Caco-2 (cell line): ENCODE results near the gene ADAM23. TPM values are rescaled to one million over a fixed set of nuclear protein-coding genes. Genes with fewer than 3 reads are reported as not detected.

Experiments
- BruUV-seq: library from RNA; stranded (reverse); fragments of 400-500 nt; replicated peaks from 2 replicates; lab custom pipeline; 2021; lab: Mats Ljungman, UMichigan
- CTCF ChIA-PET: fragments of 300-600 bp; sonication (Branson Sonifier 250); formaldehyde crosslinking; loops from one replicate; lab custom pipeline; 2022; ENCODE audit warnings: antibody characterized with exemption; lab: Charles Lee
- POLR2A ChIA-PET: fragments of 300-600 bp; sonication (Branson Sonifier 250); formaldehyde crosslinking; loops from one replicate; lab custom pipeline; 2022; ENCODE audit warnings: antibody characterized with exemption; lab: Charles Lee
- DNase-seq, 2 experiments: peaks; one replicate each; pipeline versions ENCODE4 v3.0.0 to v3.0.0-alpha.2; 2020 to 2022
- H3K27me3 ChIP-seq: replicated peaks from 2 replicates; pipeline ENCODE4 v1.6.0; 2011; ENCODE audit warnings: low read length; ENCODE audit not compliant: control insufficient read depth, insufficient read depth
- H3K36me3 ChIP-seq: 2 replicates; pipeline ENCODE4 v1.5.1; 2011; ENCODE audit warnings: low read length; ENCODE audit not compliant: control insufficient read depth, insufficient read depth
- H3K4me1 ChIP-seq: fragments of 250-450 bp; sonication (Bioruptor Pico); 2 replicates; pipeline ENCODE4 v1.5.1; 2020; ENCODE audit warnings: mild to moderate bottlenecking
- H3K4me3 ChIP-seq: 2 replicates; pipeline ENCODE4 v1.5.1; 2011; ENCODE audit warnings: low read depth, mild to moderate bottlenecking, control low read depth, low read length
- H3K9me3 ChIP-seq: fragments of 250-450 bp; sonication (Bioruptor Pico); 2 replicates; pipeline ENCODE4 v1.5.1; 2020; ENCODE audit warnings: mild to moderate bottlenecking, moderate library complexity
- H3K27ac Mint-ChIP-seq: one replicate; pipeline ENCODE4 v1.8.0; 2022; ENCODE audit warnings: mixed read lengths; ENCODE audit not compliant: unreplicated experiment
- H3K27me3 Mint-ChIP-seq: one replicate; pipeline ENCODE4 v1.8.0; 2022; ENCODE audit warnings: mixed read lengths; ENCODE audit not compliant: insufficient read depth, unreplicated experiment
- H3K36me3 Mint-ChIP-seq: one replicate; pipeline ENCODE4 v1.8.0; 2022; ENCODE audit warnings: mild to moderate bottlenecking, mixed read lengths; ENCODE audit not compliant: insufficient read depth, unreplicated experiment
- H3K4me1 Mint-ChIP-seq: one replicate; pipeline ENCODE4 v1.8.0; 2022; ENCODE audit warnings: low read depth, mixed read lengths; ENCODE audit not compliant: unreplicated experiment
- H3K4me3 Mint-ChIP-seq: one replicate; pipeline ENCODE4 v1.8.0; 2022; ENCODE audit warnings: mild to moderate bottlenecking, moderate library complexity, mixed read lengths; ENCODE audit not compliant: unreplicated experiment
- H3K9me3 Mint-ChIP-seq: one replicate; pipeline ENCODE4 v1.8.0; 2022; ENCODE audit warnings: mixed read lengths; ENCODE audit not compliant: unreplicated experiment
- intact Hi-C: fragments of 100-400 bp; cut with micrococcal nuclease; formaldehyde crosslinking; loops from one replicate; pipeline ENCODE4 v1.10.0; 2022; ENCODE audit not compliant: unreplicated experiment
- total RNA-seq: library from RNA; stranded (reverse); gene quantifications from 2 replicates; pipeline ENCODE4 v1.2.3, GENCODE V29; 2022
- TF ChIP-seq, protein P1 (sequence below), 2 experiments: fragments of 200-600 bp in 1 of 2; IDR thresholded peaks; 1 replicate in 1 of 2; 2 replicates in 1 of 2; pipeline versions ENCODE4 v1.5.1 to v1.8.0; 2011 to 2022; ENCODE audit warnings: antibody characterized with exemption in 1 of 2, control low read depth in 1 of 2, inconsistent platforms in 1 of 2, low read depth in 1 of 2, low read length in 1 of 2, mild to moderate bottlenecking in 1 of 2, moderate library complexity in 1 of 2; ENCODE audit not compliant: insufficient read depth in 1 of 2, severe bottlenecking in 1 of 2, unreplicated experiment in 1 of 2

ADAM23 gene
- total RNA-seq, 1 experiment from 2014 or later: 55.1 TPM

- TF ChIP-seq, protein P1, sequence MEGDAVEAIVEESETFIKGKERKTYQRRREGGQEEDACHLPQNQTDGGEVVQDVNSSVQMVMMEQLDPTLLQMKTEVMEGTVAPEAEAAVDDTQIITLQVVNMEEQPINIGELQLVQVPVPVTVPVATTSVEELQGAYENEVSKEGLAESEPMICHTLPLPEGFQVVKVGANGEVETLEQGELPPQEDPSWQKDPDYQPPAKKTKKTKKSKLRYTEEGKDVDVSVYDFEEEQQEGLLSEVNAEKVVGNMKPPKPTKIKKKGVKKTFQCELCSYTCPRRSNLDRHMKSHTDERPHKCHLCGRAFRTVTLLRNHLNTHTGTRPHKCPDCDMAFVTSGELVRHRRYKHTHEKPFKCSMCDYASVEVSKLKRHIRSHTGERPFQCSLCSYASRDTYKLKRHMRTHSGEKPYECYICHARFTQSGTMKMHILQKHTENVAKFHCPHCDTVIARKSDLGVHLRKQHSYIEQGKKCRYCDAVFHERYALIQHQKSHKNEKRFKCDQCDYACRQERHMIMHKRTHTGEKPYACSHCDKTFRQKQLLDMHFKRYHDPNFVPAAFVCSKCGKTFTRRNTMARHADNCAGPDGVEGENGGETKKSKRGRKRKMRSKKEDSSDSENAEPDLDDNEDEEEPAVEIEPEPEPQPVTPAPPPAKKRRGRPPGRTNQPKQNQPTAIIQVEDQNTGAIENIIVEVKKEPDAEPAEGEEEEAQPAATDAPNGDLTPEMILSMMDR (IDR thresholded peaks at IDR 0.05; ENCODE audit: insufficient read depth in 1 of 2, low read depth in 1 of 2, low read length in 1 of 2, severe bottlenecking in 1 of 2, unreplicated experiment in 1 of 2): no peak
- no peak for DNase-seq
These were observed 88.7 kb downstream of the ADAM23 start for GRCh38 chr2:206531996-206532543.

GRCh38 chr2:206533977-206534376 is 90.6 kb downstream of the ADAM23 start:
- Mint-ChIP-seq H3K36me3 (peaks cover 6% of the 10 kb centered on the region), H3K27ac (no peak overlapping the region), H3K27me3 (no peaks in the 10 kb centered on the region), H3K9me3 (no peaks in the 10 kb centered on the region), H3K4me1 (no peaks in the 10 kb centered on the region), H3K4me3 (no peak overlapping the region)
- intact Hi-C loops: no loop called here
- Histone ChIP-seq H3K36me3 (no peaks in the 10 kb centered on the region), H3K4me1 (no peaks in the 10 kb centered on the region; the same call in 1 of the 2 replicates), H3K27me3 (no peaks in the 10 kb centered on the region), H3K9me3 (no peaks in the 10 kb centered on the region), H3K4me3 (no peak overlapping the region)
- TF ChIP-seq, protein P1 (IDR thresholded peaks at IDR 0.05; ENCODE audit: insufficient read depth in 1 of 2, low read depth in 1 of 2, low read length in 1 of 2, severe bottlenecking in 1 of 2, unreplicated experiment in 1 of 2): no peak
- POLR2A ChIA-PET: interaction anchor here (0.6 kb wide), 1 partner anchor 1062 kb away, joined by 3 read pairs; no protein-coding TSS in a partner anchor
- DNase-seq: no peak
- CTCF ChIA-PET: no interaction called here
- no TSS peak for BruUV-seq

More at GRCh38 chr2:206531996-206532543, 88.7 kb downstream of the ADAM23 start:
- no peaks in the 10 kb centered on the region for H3K27me3 ChIP-seq
- no peaks in the 10 kb centered on the region for H3K36me3 ChIP-seq
- H3K4me3 ChIP-seq: no peak overlapping the region
- H3K9me3 ChIP-seq: no peaks in the 10 kb centered on the region
- Mint-ChIP-seq H3K4me3 (no peak overlapping the region), H3K9me3 (no peaks in the 10 kb centered on the region), H3K27ac (no peak overlapping the region), H3K4me1 (no peaks in the 10 kb centered on the region), H3K36me3 (peaks cover 6% of the 10 kb centered on the region), H3K27me3 (no peaks in the 10 kb centered on the region)
- ChIA-PET POLR2A (no interaction called here), CTCF (no interaction called here)
- intact Hi-C loops: no loop called here
- no peaks in the 10 kb centered on the region; the same call in 1 of the 2 replicates for H3K4me1 ChIP-seq
- BruUV-seq: no TSS peak

- no TSS peak for BruUV-seq
- no peaks in the 10 kb centered on the region for H3K9me3 Mint-ChIP-seq
- H3K27me3 Mint-ChIP-seq: no peaks in the 10 kb centered on the region
- no peaks in the 10 kb centered on the region for H3K27me3 ChIP-seq
- CTCF ChIA-PET: no interaction called here
- no peak overlapping the region for H3K27ac Mint-ChIP-seq
- peaks cover 6% of the 10 kb centered on the region for H3K36me3 Mint-ChIP-seq
- no peaks in the 10 kb centered on the region for H3K9me3 ChIP-seq
- H3K4me1 Mint-ChIP-seq: no peaks in the 10 kb centered on the region
- intact Hi-C loops: no loop called here
- H3K4me3 ChIP-seq: no peak overlapping the region
- TF ChIP-seq, protein P1 (IDR thresholded peaks at IDR 0.05; ENCODE audit: insufficient read depth in 1 of 2, low read depth in 1 of 2, low read length in 1 of 2, severe bottlenecking in 1 of 2, unreplicated experiment in 1 of 2): no peak
- POLR2A ChIA-PET: no interaction called here
- no peak overlapping the region for H3K4me3 Mint-ChIP-seq
- H3K4me1 ChIP-seq: no peaks in the 10 kb centered on the region; the same call in 1 of the 2 replicates
- H3K36me3 ChIP-seq: no peaks in the 10 kb centered on the region
- no peak for DNase-seq
These were observed 92.1 kb downstream of the ADAM23 start for GRCh38 chr2:206535260-206535986.
